HCT116 (cell line): ENCODE measurements around the gene HELZ2. TPM values are rescaled to one million over a fixed set of nuclear protein-coding genes. Genes with fewer than 3 reads are reported as not detected.
"Not testable (repeated sequence)": the region's sequence is repeated elsewhere in the genome, so short reads cannot be mapped to it uniquely, and the experiment has no call there.

Experiments
- ATAC-seq: fragments of 200-7000 bp; cut with Tn5 transposase; 2 replicates; pipeline ENCODE4 v1.9.1; 2020; ENCODE audit warnings: mild to moderate bottlenecking, moderate library complexity
- BruUV-seq: library from RNA; stranded (reverse); fragments of 400-500 nt; replicated peaks from 2 replicates; lab custom pipeline; 2021; lab: Mats Ljungman, UMichigan
- CTCF ChIA-PET: fragments of 300-600 bp; sonication (Branson Sonifier 250); formaldehyde crosslinking; loops from one replicate; lab custom pipeline; 2021; ENCODE audit warnings: antibody characterized with exemption; lab: Charles Lee
- POLR2A ChIA-PET: fragments of 300-600, 350-600 bp; sonication (Branson Sonifier 250); formaldehyde crosslinking; loops from one replicate; lab custom pipeline; 2021; ENCODE audit warnings: antibody characterized with exemption; lab: Charles Lee
- RAD21 ChIA-PET, 2 experiments: fragments of 300-600 bp; sonication (Branson Sonifier 250); formaldehyde crosslinking; loops; one replicate each; lab custom pipeline; 2023; ENCODE audit warnings: low total read pairs in 2 of 2; ENCODE audit not compliant: uncharacterized antibody in 2 of 2, unreplicated experiment in 2 of 2, low non-redundant PET in 1 of 2; lab: Charles Lee
- DNase-seq: peaks from one replicate; pipeline ENCODE4 v3.0.0-alpha.2; 2010; ENCODE audit warnings: low read depth, low spot score
- H2AFZ ChIP-seq: fragments of 200-600 bp; shearing (Covaris generic), sonication (generic); 2 replicates; pipeline ENCODE4 v1.6.1; 2017; ENCODE audit warnings: low read depth, mixed run types, mixed read lengths, antibody characterized with exemption, low read length; ENCODE audit not compliant: poor library complexity, severe bottlenecking
- H3K27ac ChIP-seq: 2 replicates; pipeline ENCODE4 v1.5.1; 2012; ENCODE audit warnings: low read depth, low read length
- H3K27me3 ChIP-seq: fragments of 200-600 bp; sonication (generic); 2 replicates; pipeline ENCODE4 v1.6.1; 2016; ENCODE audit warnings: mixed run types, low read length, mixed read lengths; ENCODE audit not compliant: insufficient read depth
- H3K36me3 ChIP-seq, 2 experiments: fragments of 200-500 bp in 1 of 2; fragments of 200-600 bp in 1 of 2; sonication (Bioruptor generic) in 1 of 2; sonication (generic) in 1 of 2; 2 replicates each; pipeline versions ENCODE4 v1.5.1 to v1.6.1; 2014 to 2016; ENCODE audit warnings: low read length in 2 of 2, inconsistent platforms in 1 of 2, mixed read lengths in 1 of 2, mixed run types in 1 of 2; ENCODE audit not compliant: insufficient read depth in 2 of 2, control insufficient read depth in 1 of 2
- H3K4me1 ChIP-seq, 2 experiments: fragments of 200-600 bp in 1 of 2; sonication (generic) in 1 of 2; 2 replicates each; pipeline versions ENCODE4 v1.5.1 to v1.6.1; 2012 to 2017; ENCODE audit warnings: low read length in 2 of 2, inconsistent platforms in 1 of 2, mild to moderate bottlenecking in 1 of 2, mixed read lengths in 1 of 2, mixed run types in 1 of 2, moderate library complexity in 1 of 2; ENCODE audit not compliant: insufficient read depth in 2 of 2, control insufficient read depth in 1 of 2
- H3K4me2 ChIP-seq: fragments of 200-600 bp; sonication (generic); 2 replicates; pipeline ENCODE4 v1.6.1; 2017; ENCODE audit warnings: mixed run types, low read length, mixed read lengths
- H3K4me3 ChIP-seq, 2 experiments: fragments of 200-600 bp in 1 of 2; sonication (generic) in 1 of 2; replicated peaks in 1 of 2; 2 replicates each; pipeline ENCODE4 v1.5.1; 2011 to 2016; ENCODE audit warnings: low read length in 2 of 2, control low read depth in 1 of 2, low read depth in 1 of 2, mild to moderate bottlenecking in 1 of 2, mixed read lengths in 1 of 2, mixed run types in 1 of 2
- H3K79me2 ChIP-seq: fragments of 200-600 bp; sonication (generic); 2 replicates; pipeline ENCODE4 v1.6.1; 2017; ENCODE audit warnings: mild to moderate bottlenecking, mixed run types, low read length, moderate library complexity, mixed read lengths; ENCODE audit not compliant: insufficient read depth
- H3K9ac ChIP-seq: fragments of 200-600 bp; sonication (generic); 2 replicates; pipeline ENCODE4 v1.6.1; 2016; ENCODE audit warnings: low read length, mixed read lengths
- H3K9me2 ChIP-seq: fragments of 200-600 bp; sonication (generic), shearing (Covaris generic); 2 replicates; pipeline ENCODE4 v1.6.1; 2017; ENCODE audit warnings: mixed run types, mild to moderate bottlenecking, moderate library complexity; ENCODE audit not compliant: insufficient read depth
- H3K9me3 ChIP-seq, 2 experiments: fragments of 200-500 bp in 1 of 2; fragments of 200-600 bp in 1 of 2; sonication (Bioruptor generic) in 1 of 2; sonication (generic) in 1 of 2; 2 replicates each; pipeline ENCODE4 v1.6.1; 2014 to 2017; ENCODE audit warnings: low read length in 2 of 2, mixed read lengths in 2 of 2, inconsistent platforms in 1 of 2, low read depth in 1 of 2, mild to moderate bottlenecking in 1 of 2, mixed run types in 1 of 2, moderate library complexity in 1 of 2; ENCODE audit not compliant: control insufficient read depth in 1 of 2, insufficient read depth in 1 of 2
- H4K20me1 ChIP-seq: fragments of 200-600 bp; sonication (generic), shearing (Covaris generic); 2 replicates; pipeline ENCODE4 v1.6.1; 2017; ENCODE audit warnings: mixed run types, mild to moderate bottlenecking, moderate library complexity; ENCODE audit not compliant: insufficient read depth
- POLR2AphosphoS5 ChIP-seq: IDR thresholded peaks from 2 replicates; pipeline ENCODE4 v1.6.1; 2011; ENCODE audit warnings: mild to moderate bottlenecking, low read depth, low read length, moderate library complexity
- intact Hi-C: fragments of 100-400 bp; cut with micrococcal nuclease; formaldehyde crosslinking; loops from 2 replicates; pipeline ENCODE4 v1.10.0; 2022
- total RNA-seq: library from RNA; stranded (reverse); gene quantifications from one replicate; pipeline ENCODE4 v1.2.1, GENCODE V29; 2021; ENCODE audit not compliant: unreplicated experiment

HELZ2 gene
- total RNA-seq, 1 experiment from 2014 or later = 44.0 TPM

DNA sequence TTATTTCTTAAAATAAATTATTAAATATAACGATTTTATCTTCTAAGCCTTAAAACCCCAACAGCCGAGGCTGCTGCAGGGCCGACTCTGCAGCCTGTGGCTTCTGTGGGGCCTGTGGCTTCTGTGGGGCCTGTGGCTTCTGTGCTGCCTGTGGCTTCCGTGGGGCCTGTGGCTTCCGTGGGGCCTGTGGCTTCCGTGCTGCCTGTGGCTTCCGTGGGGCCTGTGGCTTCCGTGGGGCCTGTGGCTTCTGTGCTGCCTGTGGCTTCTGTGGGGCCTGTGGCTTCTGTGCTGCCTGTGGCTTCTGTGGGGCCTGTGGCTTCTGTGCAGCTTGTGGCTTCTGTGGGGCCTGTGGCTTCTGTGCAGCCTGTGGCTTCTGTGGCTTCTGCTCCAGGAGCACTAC, 27.6 kb upstream of the HELZ2 start:
- CTCF ChIA-PET, H3K79me2 ChIP-seq, DNase-seq, H3K4me3 ChIP-seq, intact Hi-C loops, H2AFZ ChIP-seq, H4K20me1 ChIP-seq, POLR2A ChIA-PET, H3K27me3 ChIP-seq, H3K9me3 ChIP-seq, H3K9ac ChIP-seq, H3K4me2 ChIP-seq, BruUV-seq, H3K27ac ChIP-seq, ATAC-seq, H3K9me2 ChIP-seq, RAD21 ChIA-PET: not testable (repeated sequence)
- Histone ChIP-seq H3K4me1 (peaks cover 8 to 19% of the 10 kb centered on the region in 2 experiments; a peak in 3 of 4 replicates), H3K36me3 (peaks cover 2 to 14% of the 10 kb centered on the region in 2 experiments; a peak in 2 of 4 replicates)

GRCh38 chr20:63599396-63600050, 25.5 kb upstream of the HELZ2 start:
- TF ChIP-seq POLR2AphosphoS5 = no peak
- TF ChIP-seq, all 23 proteins: peak for 0
- Histone ChIP-seq H3K9me2 (no peaks in the 10 kb centered on the region), H3K4me1 (peaks cover 8 to 19% of the 10 kb centered on the region in 2 experiments; a peak in 3 of 4 replicates), H4K20me1 (no peaks in the 10 kb centered on the region), H3K9ac (no peak overlapping the region), H3K79me2 (no peaks in the 10 kb centered on the region), H3K27ac (0 out of 2 replicates have a peak overlapping the region, but pooled peaks have one; percentile 19), H2AFZ (no peak overlapping the region), H3K4me3 (no peak overlapping the region), H3K4me2 (peak overlapping the region; percentile 62), H3K36me3 (peaks cover 2 to 14% of the 10 kb centered on the region in 2 experiments; a peak in 2 of 4 replicates), H3K9me3 (no peaks in the 10 kb centered on the region), H3K27me3 (no peaks in the 10 kb centered on the region)
- intact Hi-C loops = no loop called here
- ChIA-PET RAD21 (no interaction called here), CTCF (interaction anchor here (1.3 kb wide), 1 partner anchor 62 kb away, joined by 3 read pairs; the partner anchor contains the start of gene PTK6), POLR2A (no interaction called here)
- no peak for ATAC-seq
- no peak for DNase-seq
- BruUV-seq = no TSS peak
